ENCODE measurements around the gene HLA-DQA2. TPM values are rescaled to one million over a fixed set of nuclear protein-coding genes. Genes with fewer than 3 reads are reported as not detected.
"Not testable (repeated sequence)": the region's sequence is repeated elsewhere in the genome, so short reads cannot be mapped to it uniquely, and the experiment has no call there.

Gene HLA-DQA2
- total RNA-seq: under 1 TPM; 0.45 to 0.46 TPM

- H3K27me3 Mint-ChIP-seq: peaks cover 48% of the 10 kb centered on the region
- no peak for DNase-seq
- H3K9me3 Mint-ChIP-seq: no peaks in the 10 kb centered on the region
- no peak within 1 kb of the TSS for H3K4me3 Mint-ChIP-seq
- peaks cover 10% of the 10 kb centered on the region for H3K4me1 Mint-ChIP-seq
- no peaks in the 10 kb centered on the region for H3K36me3 Mint-ChIP-seq
- no peak within 1 kb of the TSS for H3K27ac Mint-ChIP-seq
These were observed at the start of gene HLA-DQA2 for GRCh38 chr6:32741031-32741960. Gene HLA-DQA2 (plus strand): TSS chr6:32741391. CDS start chr6:32741444, 53 bp downstream.

GRCh38 chr6:32692019-32692418 lies 49.2 kb upstream of the HLA-DQA2 start:
- peak overlapping the region; percentile 23 for H3K27ac Mint-ChIP-seq
- H3K9me3 Mint-ChIP-seq: peaks cover 2% of the 10 kb centered on the region
- no peak overlapping the region for H3K4me3 Mint-ChIP-seq
- H3K4me1 Mint-ChIP-seq: peaks cover 11% of the 10 kb centered on the region
- H3K27me3 Mint-ChIP-seq: peaks cover 32% of the 10 kb centered on the region
- peak; percentile 63 for DNase-seq
- H3K36me3 Mint-ChIP-seq: no peaks in the 10 kb centered on the region

GRCh38 chr6:32697031-32697430 lies 44.2 kb upstream of the HLA-DQA2 start:
- Mint-ChIP-seq H3K4me1 (no peaks in the 10 kb centered on the region), H3K9me3 (peaks cover 2% of the 10 kb centered on the region), H3K36me3 (no peaks in the 10 kb centered on the region), H3K27ac (no peak overlapping the region), H3K27me3 (peaks cover 64% of the 10 kb centered on the region), H3K4me3 (no peak overlapping the region)
- no peak for DNase-seq

- peaks cover 4% of the 10 kb centered on the region for H3K9me3 Mint-ChIP-seq
- H3K27ac Mint-ChIP-seq: no peak overlapping the region
- H3K4me3 Mint-ChIP-seq: no peak overlapping the region
- H3K27me3 Mint-ChIP-seq: peaks cover 53% of the 10 kb centered on the region
- no peaks in the 10 kb centered on the region for H3K4me1 Mint-ChIP-seq
- no peaks in the 10 kb centered on the region for H3K36me3 Mint-ChIP-seq
- no peak for DNase-seq
These were observed 40.7 kb upstream of the HLA-DQA2 start for GRCh38 chr6:32700391-32701040.

GRCh38 chr6:32703347-32703746 lies 37.8 kb upstream of the HLA-DQA2 start:
- no peak for DNase-seq
- H3K27ac Mint-ChIP-seq: no peak overlapping the region
- no peak overlapping the region for H3K4me3 Mint-ChIP-seq
- H3K27me3 Mint-ChIP-seq: peaks cover 43% of the 10 kb centered on the region
- H3K36me3 Mint-ChIP-seq: no peaks in the 10 kb centered on the region
- no peaks in the 10 kb centered on the region for H3K4me1 Mint-ChIP-seq
- H3K9me3 Mint-ChIP-seq: peaks cover 4% of the 10 kb centered on the region

- H3K9me3 Mint-ChIP-seq, H3K4me1 Mint-ChIP-seq, DNase-seq, H3K4me3 Mint-ChIP-seq, H3K27ac Mint-ChIP-seq, H3K36me3 Mint-ChIP-seq: not testable (repeated sequence)
- peaks cover 37% of the 10 kb centered on the region for H3K27me3 Mint-ChIP-seq
These were observed 36.0 kb upstream of the HLA-DQA2 start for GRCh38 chr6:32705164-32705563.

GRCh38 chr6:32709625-32710024 lies 31.6 kb upstream of the HLA-DQA2 start:
- Mint-ChIP-seq H3K4me1 (no peaks in the 10 kb centered on the region), H3K36me3 (no peaks in the 10 kb centered on the region), H3K4me3 (no peak overlapping the region), H3K9me3 (peaks cover 4% of the 10 kb centered on the region), H3K27me3 (peaks cover 3% of the 10 kb centered on the region), H3K27ac (no peak overlapping the region)
- no peak for DNase-seq

- H3K4me3 Mint-ChIP-seq: no peak overlapping the region
- no peaks in the 10 kb centered on the region for H3K4me1 Mint-ChIP-seq
- no peaks in the 10 kb centered on the region for H3K9me3 Mint-ChIP-seq
- no peak for DNase-seq
- H3K36me3 Mint-ChIP-seq: no peaks in the 10 kb centered on the region
- H3K27ac Mint-ChIP-seq: no peak overlapping the region
- peaks cover 2% of the 10 kb centered on the region for H3K27me3 Mint-ChIP-seq
These were observed 27.9 kb upstream of the HLA-DQA2 start for GRCh38 chr6:32713241-32713640.

GRCh38 chr6:32716396-32716795 lies 24.8 kb upstream of the HLA-DQA2 start:
- DNase-seq: no peak
- Mint-ChIP-seq H3K27me3 (peaks cover 20% of the 10 kb centered on the region), H3K36me3 (no peaks in the 10 kb centered on the region), H3K4me1 (no peaks in the 10 kb centered on the region), H3K27ac (no peak overlapping the region), H3K4me3 (no peak overlapping the region), H3K9me3 (no peaks in the 10 kb centered on the region)

- Mint-ChIP-seq H3K4me3 (no peak overlapping the region), H3K4me1 (no peaks in the 10 kb centered on the region), H3K27ac (no peak overlapping the region), H3K36me3 (no peaks in the 10 kb centered on the region), H3K9me3 (no peaks in the 10 kb centered on the region), H3K27me3 (peaks cover 29% of the 10 kb centered on the region)
- no peak for DNase-seq
These were observed 22.3 kb upstream of the HLA-DQA2 start for GRCh38 chr6:32718879-32719278.

GRCh38 chr6:32738126-32738525 lies 3.1 kb upstream of the HLA-DQA2 start:
- no peak for DNase-seq
- Mint-ChIP-seq H3K27me3 (peaks cover 41% of the 10 kb centered on the region), H3K4me1 (peaks cover 10% of the 10 kb centered on the region), H3K9me3 (no peaks in the 10 kb centered on the region), H3K36me3 (no peaks in the 10 kb centered on the region), H3K4me3 (no peak overlapping the region), H3K27ac (no peak overlapping the region)

GRCh38 chr6:32742374-32742773 lies 1.2 kb downstream of the HLA-DQA2 start:
- Mint-ChIP-seq H3K36me3 (no peaks in the 10 kb centered on the region), H3K9me3 (no peaks in the 10 kb centered on the region), H3K27ac (no peak overlapping the region), H3K4me3 (no peak overlapping the region), H3K4me1 (peaks cover 10% of the 10 kb centered on the region), H3K27me3 (peaks cover 50% of the 10 kb centered on the region)
- DNase-seq: no peak

GRCh38 chr6:32744776-32745175 lies 3.6 kb downstream of the HLA-DQA2 start:
- Mint-ChIP-seq H3K4me3 (no peak overlapping the region), H3K27ac (no peak overlapping the region), H3K27me3 (peaks cover 39% of the 10 kb centered on the region), H3K4me1 (no peaks in the 10 kb centered on the region), H3K9me3 (no peaks in the 10 kb centered on the region), H3K36me3 (no peaks in the 10 kb centered on the region)
- DNase-seq: no peak

GRCh38 chr6:32745649-32746048 lies 4.5 kb downstream of the HLA-DQA2 start:
- not testable (repeated sequence) for H3K4me3 Mint-ChIP-seq, H3K9me3 Mint-ChIP-seq, H3K27ac Mint-ChIP-seq, H3K4me1 Mint-ChIP-seq, H3K36me3 Mint-ChIP-seq, DNase-seq
- H3K27me3 Mint-ChIP-seq: peaks cover 37% of the 10 kb centered on the region

- no peak for DNase-seq
- H3K4me3 Mint-ChIP-seq: no peak overlapping the region
- H3K27ac Mint-ChIP-seq: no peak overlapping the region
- no peaks in the 10 kb centered on the region for H3K36me3 Mint-ChIP-seq
- H3K4me1 Mint-ChIP-seq: no peaks in the 10 kb centered on the region
- H3K9me3 Mint-ChIP-seq: no peaks in the 10 kb centered on the region
- H3K27me3 Mint-ChIP-seq: peaks cover 28% of the 10 kb centered on the region
These were observed 11.4 kb downstream of the HLA-DQA2 start for GRCh38 chr6:32752580-32752979.
